Suprapubic skin (tissue), 4 donors: ENCODE results near the gene PADI4. TPM values are rescaled to one million over a fixed set of nuclear protein-coding genes. Genes with fewer than 3 reads are reported as not detected.

ENCODE experiments used
- DNase-seq, 2 donors: peaks; one replicate each; pipeline ENCODE4 v3.0.0-alpha.2; 2019; ENCODE audit warnings: low spot score in 2 of 2
- H3K27ac ChIP-seq: fragments of 200-600 bp; sonication (generic); one replicate; pipeline ENCODE4 v1.5.1; 2019
- H3K27me3 ChIP-seq: fragments of 200-600 bp; sonication (generic); one replicate; pipeline ENCODE4 v1.5.1; 2019
- H3K36me3 ChIP-seq: fragments of 200-600 bp; sonication (generic); one replicate; pipeline ENCODE4 v1.5.1; 2019
- H3K4me1 ChIP-seq: fragments of 200-600 bp; sonication (generic); one replicate; pipeline ENCODE4 v1.5.1; 2019
- H3K4me3 ChIP-seq: fragments of 200-600 bp; sonication (generic); one replicate; pipeline ENCODE4 v1.5.1; 2019; ENCODE audit warnings: mild to moderate bottlenecking
- H3K9me3 ChIP-seq: fragments of 200-600 bp; sonication (generic); one replicate; pipeline ENCODE4 v1.5.1; 2019
- EP300 ChIP-seq: sonication (generic); formaldehyde crosslinking; IDR thresholded peaks from one replicate; pipeline ENCODE4 v1.6.1; 2017; ENCODE audit warnings: antibody characterized with exemption
- POLR2A ChIP-seq, 2 donors: fragments of 450-650 bp; IDR thresholded peaks; one replicate each; pipeline ENCODE4 v1.6.1; 2017; ENCODE audit warnings: antibody characterized with exemption in 2 of 2, mild to moderate bottlenecking in 2 of 2, moderate library complexity in 2 of 2
- POLR2AphosphoS5 ChIP-seq, 3 donors: sonication (generic); formaldehyde crosslinking; IDR thresholded peaks; one replicate each; pipeline ENCODE4 v1.6.1; 2017; ENCODE audit warnings: antibody characterized with exemption in 3 of 3
- WGBS: methylation state at CpG from one replicate; pipeline ENCODE4 v1.1.5; 2018; 5-methylcytosine and 5-hydroxymethylcytosine counted together
- total RNA-seq, 4 donors: library from RNA; depleted of rRNA; stranded (reverse); fragments of >200 nt; gene quantifications; one replicate each; pipeline ENCODE4 v1.1.0, GENCODE V29; 2016
- TF ChIP-seq, protein P1 (sequence below), 2 donors: fragments of 200-600 bp in 1 of 2; fragments of 450-650 bp in 1 of 2; sonication (generic) in 1 of 2; IDR thresholded peaks; one replicate each; pipeline ENCODE4 v1.5.1; 2016 to 2019; ENCODE audit warnings: antibody characterized with exemption in 2 of 2, mild to moderate bottlenecking in 1 of 2, moderate library complexity in 1 of 2

Gene PADI4
- total RNA-seq, 4 donors from 2014 or later: 0.57 to 0.81 (median 0.73) TPM; not detected in 1

DNA sequence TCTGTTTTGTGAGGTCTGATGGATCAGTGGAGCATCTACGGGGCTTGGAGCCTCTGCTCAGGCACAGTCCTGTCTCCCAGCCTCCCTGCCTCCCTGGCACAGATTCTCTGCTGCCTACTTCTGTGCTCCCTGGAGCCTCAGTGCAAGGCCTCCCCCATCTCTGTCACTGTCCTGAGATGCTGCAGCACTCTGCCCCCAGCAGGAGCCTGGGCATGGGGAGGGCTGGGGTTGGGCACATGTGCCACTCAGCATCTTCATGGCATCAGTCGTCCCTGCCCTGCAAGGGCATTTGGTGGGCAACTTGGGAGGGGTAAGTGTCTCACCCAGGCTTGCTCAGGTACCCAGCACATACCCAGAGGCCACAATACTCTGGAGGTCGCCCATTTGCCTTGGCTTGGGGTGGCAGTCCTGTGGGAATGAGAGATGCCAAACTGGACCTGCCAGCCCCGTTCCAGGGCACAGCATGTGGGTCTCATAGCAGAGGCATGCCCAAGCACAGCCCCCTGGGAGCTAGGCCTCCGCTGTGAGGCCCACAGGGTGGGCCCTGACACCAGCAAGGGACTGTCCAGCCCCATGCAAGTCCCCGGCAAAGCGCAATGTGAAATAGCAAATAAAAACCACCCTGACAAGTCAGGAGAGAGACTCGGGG lies 30.4 kb upstream of the PADI4 start:
- peaks cover 27% of the 10 kb centered on the region for H3K27me3 ChIP-seq
- no peaks in the 10 kb centered on the region for H3K36me3 ChIP-seq
- DNase-seq: no peak
- 92% methylated on average over 5 of the region's 8 CpGs for WGBS
- no peak overlapping the region for H3K4me3 ChIP-seq
- no peaks in the 10 kb centered on the region for H3K9me3 ChIP-seq
- TF ChIP-seq, protein P1, sequence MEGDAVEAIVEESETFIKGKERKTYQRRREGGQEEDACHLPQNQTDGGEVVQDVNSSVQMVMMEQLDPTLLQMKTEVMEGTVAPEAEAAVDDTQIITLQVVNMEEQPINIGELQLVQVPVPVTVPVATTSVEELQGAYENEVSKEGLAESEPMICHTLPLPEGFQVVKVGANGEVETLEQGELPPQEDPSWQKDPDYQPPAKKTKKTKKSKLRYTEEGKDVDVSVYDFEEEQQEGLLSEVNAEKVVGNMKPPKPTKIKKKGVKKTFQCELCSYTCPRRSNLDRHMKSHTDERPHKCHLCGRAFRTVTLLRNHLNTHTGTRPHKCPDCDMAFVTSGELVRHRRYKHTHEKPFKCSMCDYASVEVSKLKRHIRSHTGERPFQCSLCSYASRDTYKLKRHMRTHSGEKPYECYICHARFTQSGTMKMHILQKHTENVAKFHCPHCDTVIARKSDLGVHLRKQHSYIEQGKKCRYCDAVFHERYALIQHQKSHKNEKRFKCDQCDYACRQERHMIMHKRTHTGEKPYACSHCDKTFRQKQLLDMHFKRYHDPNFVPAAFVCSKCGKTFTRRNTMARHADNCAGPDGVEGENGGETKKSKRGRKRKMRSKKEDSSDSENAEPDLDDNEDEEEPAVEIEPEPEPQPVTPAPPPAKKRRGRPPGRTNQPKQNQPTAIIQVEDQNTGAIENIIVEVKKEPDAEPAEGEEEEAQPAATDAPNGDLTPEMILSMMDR (IDR thresholded peaks at IDR 0.05): no peak
- no peak for TF ChIP-seq EP300
- TF ChIP-seq POLR2AphosphoS5 (IDR thresholded peaks at IDR 0.05): no peak
- no peak for TF ChIP-seq POLR2A (IDR thresholded peaks at IDR 0.05)
- H3K4me1 ChIP-seq: peaks cover 18% of the 10 kb centered on the region
- no peak overlapping the region for H3K27ac ChIP-seq

- H3K36me3 ChIP-seq: no peaks in the 10 kb centered on the region
- no peaks in the 10 kb centered on the region for H3K9me3 ChIP-seq
- no peak overlapping the region for H3K27ac ChIP-seq
- no peak for DNase-seq
- peaks cover 13% of the 10 kb centered on the region for H3K4me1 ChIP-seq
- H3K27me3 ChIP-seq: peaks cover 38% of the 10 kb centered on the region
- 91% methylated on average over 9 of the region's 14 CpGs for WGBS
- H3K4me3 ChIP-seq: no peak overlapping the region
- no peak for TF ChIP-seq EP300
- TF ChIP-seq POLR2A (IDR thresholded peaks at IDR 0.05): no peak
- TF ChIP-seq, protein P1 (IDR thresholded peaks at IDR 0.05): no peak
- TF ChIP-seq POLR2AphosphoS5 (IDR thresholded peaks at IDR 0.05): no peak
These were observed 28.8 kb upstream of the PADI4 start for GRCh38 chr1:17278996-17279830.

DNA sequence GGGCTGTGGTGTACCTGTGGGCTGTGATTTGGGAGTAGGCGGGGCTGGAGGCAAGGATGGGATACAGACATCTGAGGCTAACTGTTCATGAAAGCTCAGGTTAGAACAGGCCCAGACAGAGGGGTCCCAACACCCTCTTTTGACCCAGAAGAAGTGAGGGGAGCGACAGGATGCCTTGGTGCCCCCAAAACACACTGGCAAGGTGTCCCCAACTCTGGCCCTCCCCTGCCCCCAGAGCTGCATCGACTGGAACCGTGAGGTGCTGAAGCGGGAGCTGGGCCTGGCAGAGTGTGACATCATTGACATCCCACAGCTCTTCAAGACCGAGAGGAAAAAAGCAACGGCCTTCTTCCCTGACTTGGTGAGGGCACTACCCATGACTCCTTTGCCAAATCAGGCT lies 27.6 kb upstream of the PADI4 start:
- 91% methylated on average over 5 of the region's 7 CpGs for WGBS
- H3K4me3 ChIP-seq: no peak overlapping the region
- no peak overlapping the region for H3K27ac ChIP-seq
- peaks cover 13% of the 10 kb centered on the region for H3K4me1 ChIP-seq
- TF ChIP-seq POLR2A (IDR thresholded peaks at IDR 0.05) (no peak), EP300 (no peak), POLR2AphosphoS5 (IDR thresholded peaks at IDR 0.05) (no peak)
- TF ChIP-seq, protein P1 (IDR thresholded peaks at IDR 0.05): no peak
- H3K9me3 ChIP-seq: no peaks in the 10 kb centered on the region
- no peaks in the 10 kb centered on the region for H3K36me3 ChIP-seq
- peaks cover 40% of the 10 kb centered on the region for H3K27me3 ChIP-seq
- DNase-seq: no peak

- Histone ChIP-seq H3K4me1 (peaks cover 13% of the 10 kb centered on the region), H3K27me3 (peaks cover 39% of the 10 kb centered on the region), H3K4me3 (no peak overlapping the region), H3K27ac (no peak overlapping the region), H3K36me3 (no peaks in the 10 kb centered on the region), H3K9me3 (no peaks in the 10 kb centered on the region)
- DNase-seq: no peak
- TF ChIP-seq POLR2AphosphoS5 (IDR thresholded peaks at IDR 0.05) (no peak), POLR2A (IDR thresholded peaks at IDR 0.05) (no peak), EP300 (no peak)
- TF ChIP-seq, protein P1 (IDR thresholded peaks at IDR 0.05): no peak
- WGBS: 74% methylated on average over 2 of the region's 2 CpGs
These were observed 27.1 kb upstream of the PADI4 start for GRCh38 chr1:17280894-17281293.

- H3K36me3 ChIP-seq: no peaks in the 10 kb centered on the region
- WGBS: 62% methylated on average over 7 of the region's 8 CpGs
- no peak overlapping the region for H3K4me3 ChIP-seq
- DNase-seq: peak in 1 of 2 donors; percentile 12
- peaks cover 38% of the 10 kb centered on the region for H3K27me3 ChIP-seq
- no peaks in the 10 kb centered on the region for H3K9me3 ChIP-seq
- TF ChIP-seq EP300: no peak
- TF ChIP-seq POLR2AphosphoS5 (IDR thresholded peaks at IDR 0.05): no peak
- no peak for TF ChIP-seq POLR2A (IDR thresholded peaks at IDR 0.05)
- TF ChIP-seq, protein P1 (IDR thresholded peaks at IDR 0.05): no peak
- peaks cover 7% of the 10 kb centered on the region for H3K4me1 ChIP-seq
- no peak overlapping the region for H3K27ac ChIP-seq
These were observed 26.2 kb upstream of the PADI4 start for GRCh38 chr1:17281775-17282181.
